Colonic mucosa (tissue), 4 donors: ENCODE measurements around the gene SCARF2. TPM values are rescaled to one million over a fixed set of nuclear protein-coding genes. Genes with fewer than 3 reads are reported as not detected.
"Not testable (repeated sequence)": the region's sequence is repeated elsewhere in the genome, so short reads cannot be mapped to it uniquely, and the experiment has no call there.

Experiments used
- DNase-seq: peaks from one replicate; pipeline ENCODE4 v3.0.0-alpha.2; 2020
- H3K27ac ChIP-seq: fragments of 200-600 bp; one replicate; pipeline ENCODE4 v1.8.0; 2021
- H3K27me3 ChIP-seq: fragments of 200-600 bp; one replicate; pipeline ENCODE4 v1.8.0; 2021
- H3K36me3 ChIP-seq: fragments of 200-600 bp; one replicate; pipeline ENCODE4 v1.8.0; 2021
- H3K4me1 ChIP-seq: fragments of 200-600 bp; one replicate; pipeline ENCODE4 v1.8.0; 2021; ENCODE audit warnings: mild to moderate bottlenecking
- H3K4me3 ChIP-seq: fragments of 200-600 bp; one replicate; pipeline ENCODE4 v1.8.0; 2021
- H3K9ac ChIP-seq, 2 donors: one replicate each; pipeline ENCODE4 v1.7.0; 2013; ENCODE audit warnings: control low read depth in 2 of 2, low read depth in 2 of 2, low read length in 2 of 2
- H3K9me3 ChIP-seq: fragments of 200-600 bp; one replicate; pipeline ENCODE4 v1.8.0; 2021
- CTCF ChIP-seq: fragments of 200-600 bp; IDR thresholded peaks from one replicate; pipeline ENCODE4 v1.8.0; 2022; ENCODE audit warnings: antibody characterized with exemption, mild to moderate bottlenecking
- intact Hi-C: fragments of 100-400 bp; cut with DNase I; formaldehyde crosslinking; loops from one replicate; pipeline ENCODE4 v1.14.1; 2022
- total RNA-seq, 2 donors: library from RNA; stranded (reverse); fragmentation: NEBNext Ultra II Directional in 1 of 2; extraction: Animal tissue kit (Norgen Biotek cat#: 25700) in 1 of 2; gene quantifications; one replicate each; pipeline ENCODE4 v1.2.1, GENCODE V29; 2021
- donor health status: healthy.
- donor health status: DM: no; HTN: no; CAD: no.
- donor health status: DM: no; HTN: no; CAD: no.

Gene SCARF2
- total RNA-seq, 2 donors from 2014 or later, result 0.91 to 3.1 TPM

- intact Hi-C loops, result no loop called here
- no peak overlapping the region for H3K4me3 ChIP-seq
- TF ChIP-seq CTCF, result no peak
Measured at GRCh38 chr22:20386336-20386735, 51.3 kb downstream of the SCARF2 start.

GRCh38 chr22:20384865-20385264 lies 52.8 kb downstream of the SCARF2 start:
- DNase-seq, result no peak
- Histone ChIP-seq H3K9me3 (no peaks in the 10 kb centered on the region), H3K27ac (no peak overlapping the region), H3K27me3 (no peaks in the 10 kb centered on the region), H3K9ac (no peak overlapping the region), H3K4me1 (no peaks in the 10 kb centered on the region), H3K36me3 (no peaks in the 10 kb centered on the region), H3K4me3 (no peak overlapping the region)
- intact Hi-C loops, result no loop called here
- no peak for TF ChIP-seq CTCF

More at GRCh38 chr22:20386336-20386735, 51.3 kb downstream of the SCARF2 start:
- Histone ChIP-seq H3K9ac (no peak overlapping the region), H3K9me3 (no peaks in the 10 kb centered on the region), H3K27ac (no peak overlapping the region), H3K36me3 (no peaks in the 10 kb centered on the region), H3K27me3 (no peaks in the 10 kb centered on the region), H3K4me1 (no peaks in the 10 kb centered on the region)
- DNase-seq, result no peak

- Histone ChIP-seq H3K4me3 (no peak overlapping the region), H3K4me1 (no peaks in the 10 kb centered on the region), H3K27ac (no peak overlapping the region), H3K36me3 (no peaks in the 10 kb centered on the region), H3K27me3 (no peaks in the 10 kb centered on the region), H3K9me3 (no peaks in the 10 kb centered on the region), H3K9ac (no peak overlapping the region)
- no peak for DNase-seq
- intact Hi-C loops, result no loop called here
- no peak for TF ChIP-seq CTCF
Measured at GRCh38 chr22:20384171-20384570, 53.5 kb downstream of the SCARF2 start.

GRCh38 chr22:20383538-20383937 lies 54.1 kb downstream of the SCARF2 start:
- Histone ChIP-seq H3K36me3 (no peaks in the 10 kb centered on the region), H3K4me1 (no peaks in the 10 kb centered on the region), H3K9ac (no peak overlapping the region), H3K27ac (no peak overlapping the region), H3K9me3 (no peaks in the 10 kb centered on the region), H3K4me3 (no peak overlapping the region), H3K27me3 (no peaks in the 10 kb centered on the region)
- intact Hi-C loops, result no loop called here
- no peak for TF ChIP-seq CTCF
- DNase-seq, result no peak

GRCh38 chr22:20380486-20380885 lies 57.1 kb downstream of the SCARF2 start:
- H3K27me3 ChIP-seq, result no peaks in the 10 kb centered on the region
- TF ChIP-seq CTCF, result no peak
- H3K36me3 ChIP-seq, result no peaks in the 10 kb centered on the region
- no peaks in the 10 kb centered on the region for H3K4me1 ChIP-seq
- intact Hi-C loops, result no loop called here
- H3K4me3 ChIP-seq, result no peak overlapping the region
- no peaks in the 10 kb centered on the region for H3K9me3 ChIP-seq
- no peak for DNase-seq
- H3K9ac ChIP-seq, result no peak overlapping the region
- no peak overlapping the region for H3K27ac ChIP-seq

GRCh38 chr22:20378684-20379083 lies 58.9 kb downstream of the SCARF2 start:
- H3K4me3 ChIP-seq, H3K27ac ChIP-seq, H3K9me3 ChIP-seq, intact Hi-C loops, DNase-seq, H3K4me1 ChIP-seq, H3K9ac ChIP-seq, H3K27me3 ChIP-seq, H3K36me3 ChIP-seq: not testable (repeated sequence)
